ENCODE measurements around the gene CACNA1B.

GRCh38 chr9:138114501-138115245 lies 237.1 kb downstream of the CACNA1B start:
- TF ChIP-seq, protein P1, sequence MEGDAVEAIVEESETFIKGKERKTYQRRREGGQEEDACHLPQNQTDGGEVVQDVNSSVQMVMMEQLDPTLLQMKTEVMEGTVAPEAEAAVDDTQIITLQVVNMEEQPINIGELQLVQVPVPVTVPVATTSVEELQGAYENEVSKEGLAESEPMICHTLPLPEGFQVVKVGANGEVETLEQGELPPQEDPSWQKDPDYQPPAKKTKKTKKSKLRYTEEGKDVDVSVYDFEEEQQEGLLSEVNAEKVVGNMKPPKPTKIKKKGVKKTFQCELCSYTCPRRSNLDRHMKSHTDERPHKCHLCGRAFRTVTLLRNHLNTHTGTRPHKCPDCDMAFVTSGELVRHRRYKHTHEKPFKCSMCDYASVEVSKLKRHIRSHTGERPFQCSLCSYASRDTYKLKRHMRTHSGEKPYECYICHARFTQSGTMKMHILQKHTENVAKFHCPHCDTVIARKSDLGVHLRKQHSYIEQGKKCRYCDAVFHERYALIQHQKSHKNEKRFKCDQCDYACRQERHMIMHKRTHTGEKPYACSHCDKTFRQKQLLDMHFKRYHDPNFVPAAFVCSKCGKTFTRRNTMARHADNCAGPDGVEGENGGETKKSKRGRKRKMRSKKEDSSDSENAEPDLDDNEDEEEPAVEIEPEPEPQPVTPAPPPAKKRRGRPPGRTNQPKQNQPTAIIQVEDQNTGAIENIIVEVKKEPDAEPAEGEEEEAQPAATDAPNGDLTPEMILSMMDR (IDR thresholded peaks at IDR 0.05), result no peak
- no peak for TF ChIP-seq POLR2A (IDR thresholded peaks at IDR 0.05)

Measured in testis (tissue), 2 donors.